Testis (tissue), 3 donors: ENCODE data around the gene MGAT5B. TPM values are rescaled to one million over a fixed set of nuclear protein-coding genes. Genes with fewer than 3 reads are reported as not detected.
A peak's percentile ranks its signal among the peaks of the same experiment; 100 is the strongest.

Experiments
- DNase-seq: peaks from one replicate; pipeline ENCODE4 v3.0.0-alpha.2; 2019
- H3K27ac ChIP-seq, 2 donors: fragments of 200-600 bp; sonication (generic); one replicate each; pipeline ENCODE4 v1.5.1; 2019
- H3K27me3 ChIP-seq: fragments of 200-600 bp; sonication (generic); one replicate; pipeline ENCODE4 v1.5.1; 2019
- H3K36me3 ChIP-seq: fragments of 200-600 bp; sonication (generic); one replicate; pipeline ENCODE4 v1.5.1; 2017; ENCODE audit warnings: low read depth; ENCODE audit errors: missing control alignments
- H3K4me1 ChIP-seq: fragments of 200-600 bp; sonication (generic); one replicate; pipeline ENCODE4 v1.5.1; 2019
- H3K4me3 ChIP-seq, 2 donors: fragments of 200-600 bp; sonication (generic); one replicate each; pipeline ENCODE4 v1.5.1; 2017 to 2019
- H3K9me3 ChIP-seq: fragments of 200-600 bp; sonication (generic); one replicate; pipeline ENCODE4 v1.5.1; 2017
- CTCF ChIP-seq, 3 experiments: fragments of 450-650 bp in 2 of 3; fragments of 200-600 bp in 1 of 3; sonication (generic) in 1 of 3; IDR thresholded peaks; one replicate each; pipeline ENCODE4 v1.5.1; 2016 to 2019; ENCODE audit warnings: antibody characterized with exemption in 3 of 3, mild to moderate bottlenecking in 2 of 3, moderate library complexity in 1 of 3
- POLR2A ChIP-seq: fragments of 450-650 bp; IDR thresholded peaks from one replicate; pipeline ENCODE4 v1.6.1; 2017; ENCODE audit warnings: antibody characterized with exemption, mild to moderate bottlenecking, moderate library complexity
- WGBS, 2 donors: methylation state at CpG; one replicate each; pipeline ENCODE4 v1.1.5; 2018; 5-methylcytosine and 5-hydroxymethylcytosine counted together
- intact Hi-C: fragments of 100-400 bp; cut with DNase I; formaldehyde crosslinking; loops from one replicate; pipeline ENCODE4 v1.15.1; 2023; ENCODE audit warnings: low total_unique reads
- polyA plus RNA-seq: library from polyadenylated mRNA; stranded (reverse); fragments of 350-450 nt; fragmentation: Illumina TruSeq; extraction: RNeasy Lipid Tissue Mini Kit (QIAGEN cat#74804); gene quantifications from one replicate; pipeline ENCODE4 v1.2.3, GENCODE V29; 2014; ENCODE audit warnings: low read depth, low replicate concordance; ENCODE audit not compliant: insufficient read depth
- total RNA-seq, 2 donors: library from RNA; depleted of rRNA; stranded (reverse); fragments of >200 nt; gene quantifications; one replicate each; pipeline ENCODE4 v1.2.3, GENCODE V29; 2016

The MGAT5B gene
- total and polyA plus RNA-seq, 3 donors from 2014 or later: 4.6 to 10.9 (median 9.0) TPM

- WGBS, 2 donors: 97% methylated on average over 9 to 20 of the region's 20 CpGs
These were observed 13.8 kb downstream of the MGAT5B start for GRCh38 chr17:76881966-76882365.

GRCh38 chr17:76883744-76884525 is 15.7 kb downstream of the MGAT5B start:
- no peak for TF ChIP-seq POLR2A
- TF ChIP-seq CTCF (IDR thresholded peaks at IDR 0.05): no peak
- intact Hi-C loops: no loop called here
- Histone ChIP-seq H3K27me3 (no peaks in the 10 kb centered on the region), H3K9me3 (no peaks in the 10 kb centered on the region), H3K4me1 (no peaks in the 10 kb centered on the region), H3K36me3 (no peaks in the 10 kb centered on the region), H3K4me3 (no peak overlapping the region), H3K27ac (no peak overlapping the region)
- no peak for DNase-seq
- WGBS, 2 donors: 85 to 86% methylated on average over 10 of the region's 10 CpGs

More at GRCh38 chr17:76881966-76882365, 13.8 kb downstream of the MGAT5B start:
- Histone ChIP-seq H3K27me3 (no peaks in the 10 kb centered on the region), H3K9me3 (no peaks in the 10 kb centered on the region), H3K27ac (no peak overlapping the region), H3K4me1 (no peaks in the 10 kb centered on the region), H3K36me3 (no peaks in the 10 kb centered on the region), H3K4me3 (no peak overlapping the region)
- intact Hi-C loops: no loop called here
- no peak for DNase-seq
- no peak for TF ChIP-seq POLR2A
- peak in 1 of 3 experiments; percentile 9 for TF ChIP-seq CTCF (IDR thresholded peaks at IDR 0.05)

GRCh38 chr17:76884995-76885893 is 17.0 kb downstream of the MGAT5B start:
- H3K4me3 ChIP-seq: no peak overlapping the region
- no peaks in the 10 kb centered on the region for H3K27me3 ChIP-seq
- WGBS, 2 donors: 72 to 73% methylated on average over 16 of the region's 16 CpGs
- DNase-seq: no peak
- H3K27ac ChIP-seq: no peak overlapping the region
- TF ChIP-seq POLR2A (no peak), CTCF (IDR thresholded peaks at IDR 0.05) (no peak)
- no peaks in the 10 kb centered on the region for H3K9me3 ChIP-seq
- H3K4me1 ChIP-seq: no peaks in the 10 kb centered on the region
- no peaks in the 10 kb centered on the region for H3K36me3 ChIP-seq
- intact Hi-C loops: no loop called here

GRCh38 chr17:76885894-76886290 is 17.7 kb downstream of the MGAT5B start:
- Histone ChIP-seq H3K27me3 (no peaks in the 10 kb centered on the region), H3K27ac (no peak overlapping the region), H3K4me3 (no peak overlapping the region), H3K9me3 (no peaks in the 10 kb centered on the region), H3K4me1 (no peaks in the 10 kb centered on the region), H3K36me3 (no peaks in the 10 kb centered on the region)
- DNase-seq: no peak
- TF ChIP-seq POLR2A (no peak), CTCF (IDR thresholded peaks at IDR 0.05) (no peak)
- intact Hi-C loops: no loop called here
- 83 to 88% methylated on average over 5 of the region's 5 CpGs for WGBS, 2 donors
